MM.1S (cell line): Measurements from ENCODE around the gene ADCY2.

Source experiments
- DNase-seq: peaks from one replicate; pipeline ENCODE4 v3.0.0-alpha.2; 2015
- H2AFZ ChIP-seq: fragments of 300-600 bp; sonication (generic); 2 replicates; pipeline ENCODE4 v1.6.0; 2016; ENCODE audit warnings: antibody characterized with exemption, low read length
- H3F3A ChIP-seq: fragments of 300-600 bp; sonication (generic); 2 replicates; pipeline ENCODE4 v1.6.1; 2016; ENCODE audit warnings: mild to moderate bottlenecking, antibody characterized with exemption, low read length, moderate library complexity, mixed read lengths; ENCODE audit not compliant: insufficient read depth
- H3K27ac ChIP-seq: fragments of 300-600 bp; sonication (generic); 2 replicates; pipeline ENCODE4 v1.5.1; 2016; ENCODE audit warnings: mild to moderate bottlenecking, low read length
- H3K27me3 ChIP-seq: fragments of 300-600 bp; sonication (generic); replicated peaks from 2 replicates; pipeline ENCODE4 v1.6.0; 2016; ENCODE audit warnings: low read length; ENCODE audit not compliant: insufficient read depth
- H3K36me3 ChIP-seq: fragments of 300-600 bp; sonication (generic); replicated peaks from 2 replicates; pipeline ENCODE4 v1.6.1; 2016; ENCODE audit warnings: mild to moderate bottlenecking, low read length, mixed read lengths; ENCODE audit not compliant: insufficient read depth
- H3K4me1 ChIP-seq: fragments of 300-600 bp; sonication (generic); 2 replicates; pipeline ENCODE4 v1.6.1; 2016; ENCODE audit warnings: low read length, mixed read lengths
- H3K4me2 ChIP-seq: fragments of 300-600 bp; sonication (generic); 2 replicates; pipeline ENCODE4 v1.6.0; 2016; ENCODE audit warnings: low read depth, low read length
- H3K4me3 ChIP-seq: fragments of 300-600 bp; sonication (generic); 2 replicates; pipeline ENCODE4 v1.5.1; 2016; ENCODE audit warnings: low read length, mixed read lengths
- H3K79me2 ChIP-seq: fragments of 300-600 bp; sonication (generic); 2 replicates; pipeline ENCODE4 v1.6.1; 2016; ENCODE audit warnings: mixed run types, low read length, mixed read lengths
- H3K9ac ChIP-seq: fragments of 300-600 bp; sonication (generic); 2 replicates; pipeline ENCODE4 v1.6.1; 2016; ENCODE audit warnings: low read length, mixed read lengths
- H3K9me2 ChIP-seq: fragments of 300-600 bp; sonication (generic); replicated peaks from 2 replicates; pipeline ENCODE4 v1.6.1; 2016; ENCODE audit warnings: mild to moderate bottlenecking, low read length, mixed read lengths; ENCODE audit not compliant: insufficient read depth
- H3K9me3 ChIP-seq: fragments of 300-600 bp; sonication (generic); replicated peaks from 2 replicates; pipeline ENCODE4 v1.6.1; 2016; ENCODE audit warnings: mild to moderate bottlenecking, low read length, mixed read lengths; ENCODE audit not compliant: insufficient read depth
- H4K20me1 ChIP-seq: fragments of 300-600 bp; sonication (generic); 2 replicates; pipeline ENCODE4 v1.6.1; 2016; ENCODE audit warnings: mild to moderate bottlenecking, low read length, moderate library complexity, mixed read lengths; ENCODE audit not compliant: insufficient read depth
- CTCF ChIP-seq: fragments of 300-600 bp; sonication (generic); IDR thresholded peaks from 2 replicates; pipeline ENCODE4 v1.5.1; 2016; ENCODE audit warnings: antibody characterized with exemption, low read length, mixed read lengths
- EZH2 ChIP-seq: fragments of 300-600 bp; sonication (generic); optimal IDR thresholded peaks from 2 replicates; pipeline ENCODE3; 2017; ENCODE audit warnings: low read depth, mild to moderate bottlenecking, antibody characterized with exemption, low read length, mixed read lengths
- EZH2phosphoT487 ChIP-seq: fragments of 300-600 bp; sonication (generic); IDR thresholded peaks from 2 replicates; pipeline ENCODE4 v1.6.1; 2018; ENCODE audit warnings: antibody characterized with exemption, low read length

ADCY2 gene

GRCh38 chr5:7410936-7411511, 15.1 kb downstream of the ADCY2 start:
- H3K79me2 ChIP-seq: no peaks in the 10 kb centered on the region
- no peak for DNase-seq
- H3K4me2 ChIP-seq: no peak overlapping the region
- TF ChIP-seq CTCF (no peak), EZH2 (no peak), EZH2phosphoT487 (no peak)
- H3K27me3 ChIP-seq: no peaks in the 10 kb centered on the region
- H3F3A ChIP-seq: no peaks in the 10 kb centered on the region
- H3K4me3 ChIP-seq: no peak overlapping the region
- H3K36me3 ChIP-seq: no peaks in the 10 kb centered on the region
- H3K27ac ChIP-seq: no peak overlapping the region
- H3K9me3 ChIP-seq: no peaks in the 10 kb centered on the region
- no peaks in the 10 kb centered on the region for H3K9me2 ChIP-seq
- no peak overlapping the region for H3K9ac ChIP-seq
- H2AFZ ChIP-seq: no peak overlapping the region
- H3K4me1 ChIP-seq: no peaks in the 10 kb centered on the region
- no peaks in the 10 kb centered on the region for H4K20me1 ChIP-seq

GRCh38 chr5:7412409-7412808, 16.5 kb downstream of the ADCY2 start:
- TF ChIP-seq EZH2phosphoT487 (no peak), EZH2 (no peak), CTCF (no peak)
- DNase-seq: no peak
- Histone ChIP-seq H3K36me3 (no peaks in the 10 kb centered on the region), H3F3A (no peaks in the 10 kb centered on the region), H3K9me3 (no peaks in the 10 kb centered on the region), H3K27ac (no peak overlapping the region), H3K79me2 (no peaks in the 10 kb centered on the region), H3K27me3 (no peaks in the 10 kb centered on the region), H3K4me1 (no peaks in the 10 kb centered on the region), H2AFZ (no peak overlapping the region), H3K4me2 (no peak overlapping the region), H3K9ac (no peak overlapping the region), H3K4me3 (no peak overlapping the region), H4K20me1 (no peaks in the 10 kb centered on the region), H3K9me2 (no peaks in the 10 kb centered on the region)

GRCh38 chr5:7415123-7415522, 19.2 kb downstream of the ADCY2 start:
- no peaks in the 10 kb centered on the region for H3K36me3 ChIP-seq
- H2AFZ ChIP-seq: no peak overlapping the region
- H3K27me3 ChIP-seq: no peaks in the 10 kb centered on the region
- TF ChIP-seq EZH2phosphoT487 (no peak), CTCF (no peak), EZH2 (no peak)
- no peak for DNase-seq
- no peaks in the 10 kb centered on the region for H4K20me1 ChIP-seq
- no peaks in the 10 kb centered on the region for H3K9me3 ChIP-seq
- H3K4me2 ChIP-seq: no peak overlapping the region
- H3K27ac ChIP-seq: no peak overlapping the region
- no peaks in the 10 kb centered on the region for H3K79me2 ChIP-seq
- H3F3A ChIP-seq: no peaks in the 10 kb centered on the region
- H3K4me1 ChIP-seq: no peaks in the 10 kb centered on the region
- no peak overlapping the region for H3K4me3 ChIP-seq
- H3K9me2 ChIP-seq: no peaks in the 10 kb centered on the region
- no peak overlapping the region for H3K9ac ChIP-seq
